Measurements from ENCODE around the gene CASD1.

CASD1 gene

DNA sequence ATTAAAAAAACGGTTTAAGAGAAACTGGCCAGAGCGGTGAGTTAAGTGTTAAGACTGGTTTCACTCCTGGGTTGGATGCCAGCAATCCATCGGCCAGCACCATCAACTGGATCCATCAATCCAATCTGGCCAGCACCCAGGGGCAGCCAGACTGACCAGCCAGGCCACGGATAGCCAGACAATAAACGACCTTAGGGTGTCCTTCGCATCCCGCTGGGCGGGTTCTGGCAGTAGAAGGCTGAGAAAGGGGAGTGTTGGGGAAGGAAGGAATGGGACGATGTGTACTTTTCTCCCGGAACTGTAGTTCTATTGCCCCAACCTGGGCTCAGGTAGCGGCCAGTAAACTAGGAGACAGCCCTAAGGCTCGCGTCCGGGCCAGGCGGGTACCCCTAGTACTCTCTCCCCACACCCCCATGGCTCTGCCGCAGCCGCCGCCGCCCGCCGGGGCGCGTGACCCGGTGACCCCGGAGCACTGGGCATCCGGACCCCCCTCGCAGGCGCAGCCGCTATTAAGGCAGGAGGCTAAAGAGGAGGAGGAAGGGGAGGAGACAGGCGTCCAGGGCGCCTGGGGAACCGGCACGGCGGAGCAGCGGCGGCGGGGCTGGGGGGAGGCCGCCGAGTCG lies at the start of gene CASD1:
Gene CASD1, plus strand, starts transcription at position 546 of the 623 bp plus-strand sequence. CDS start 276 bp downstream, outside the sequence.
- H3K36me3 ChIP-seq (ENCODE audit: insufficient read depth, low read length) = peaks cover 3% of the 10 kb centered on the region
- no peaks in the 10 kb centered on the region for H3K27me3 ChIP-seq (ENCODE audit: insufficient read depth, low read length)
- H3K9me3 ChIP-seq (ENCODE audit: low read length) = no peaks in the 10 kb centered on the region
- peak within 1 kb of the TSS; percentile 87 for H2AFZ ChIP-seq (ENCODE audit: low read depth, low read length)
- H3K4me1 ChIP-seq (ENCODE audit: insufficient read depth, low read length) = peaks cover 20% of the 10 kb centered on the region
- H3K4me3 ChIP-seq (ENCODE audit: low read length) = peak within 1 kb of the TSS; percentile 79

DNA sequence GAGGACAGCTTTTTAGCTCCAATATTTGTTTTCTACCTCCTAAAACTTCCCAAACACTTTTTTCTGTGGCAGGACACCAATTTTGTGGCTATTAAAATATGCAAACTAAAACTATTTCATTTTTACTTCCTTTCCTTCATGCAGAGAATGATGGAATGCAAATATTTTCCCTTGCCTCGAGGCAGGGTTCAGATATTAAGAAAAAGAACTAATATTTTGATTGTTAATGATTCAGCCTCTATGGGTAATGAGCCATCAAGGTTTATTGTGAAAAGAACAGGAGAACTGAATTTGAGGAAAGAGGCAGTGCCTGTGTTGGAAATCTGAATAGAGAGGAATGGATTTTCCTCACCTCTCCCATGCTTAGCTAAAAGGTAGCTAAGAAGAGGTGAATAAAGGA lies 43.1 kb upstream of the CASD1 start:
- Histone ChIP-seq H3K4me1 (ENCODE audit: insufficient read depth, low read length) (no peaks in the 10 kb centered on the region), H3K4me3 (ENCODE audit: low read length) (no peak overlapping the region), H2AFZ (ENCODE audit: low read depth, low read length) (no peak overlapping the region), H3K36me3 (ENCODE audit: insufficient read depth, low read length) (no peaks in the 10 kb centered on the region), H3K27me3 (ENCODE audit: insufficient read depth, low read length) (no peaks in the 10 kb centered on the region), H3K9me3 (ENCODE audit: low read length) (no peaks in the 10 kb centered on the region)

DNA sequence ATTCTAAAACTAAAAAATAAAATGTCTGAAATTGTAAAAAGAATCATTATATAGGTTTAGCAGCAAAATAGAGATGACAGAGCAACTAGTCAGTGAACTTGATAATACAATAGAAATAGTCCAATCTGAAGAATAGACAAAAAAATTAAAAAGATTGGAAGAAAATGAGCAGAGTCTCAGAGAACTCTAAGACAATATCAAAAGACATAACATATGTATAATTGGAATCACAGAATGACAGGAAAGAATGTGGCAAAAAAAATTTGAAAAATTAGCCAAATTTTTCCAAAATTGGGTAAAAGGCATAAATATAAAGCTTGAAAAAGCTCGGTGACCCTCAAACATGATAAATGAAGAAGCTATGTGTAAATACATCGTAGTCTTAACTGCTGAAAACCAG lies 38.0 kb upstream of the CASD1 start:
- Histone ChIP-seq H3K4me3 (ENCODE audit: low read length) (no peak overlapping the region), H3K4me1 (ENCODE audit: insufficient read depth, low read length) (no peaks in the 10 kb centered on the region), H3K9me3 (ENCODE audit: low read length) (no peaks in the 10 kb centered on the region), H3K27me3 (ENCODE audit: insufficient read depth, low read length) (no peaks in the 10 kb centered on the region), H2AFZ (ENCODE audit: low read depth, low read length) (no peak overlapping the region), H3K36me3 (ENCODE audit: insufficient read depth, low read length) (no peaks in the 10 kb centered on the region)

DNA sequence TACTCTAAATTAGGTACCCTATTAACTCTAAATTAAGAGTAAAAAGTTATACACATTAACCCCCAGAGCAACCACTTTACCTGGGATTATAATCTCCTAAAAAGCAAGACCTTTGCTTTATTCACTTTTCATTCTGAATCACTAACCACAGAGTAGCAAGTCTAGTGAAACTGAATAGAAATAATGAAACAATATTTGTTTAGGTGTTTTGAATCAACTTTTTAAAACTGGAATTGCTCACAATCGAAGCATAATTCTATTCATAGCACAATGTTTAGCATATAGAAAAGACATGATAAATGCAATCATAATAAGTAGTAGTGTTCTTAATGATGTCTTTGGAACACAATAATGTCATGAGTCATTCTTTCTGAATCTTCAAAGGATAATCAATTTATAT lies 37.0 kb upstream of the CASD1 start:
- no peak overlapping the region for H3K4me3 ChIP-seq (ENCODE audit: low read length)
- no peaks in the 10 kb centered on the region for H3K27me3 ChIP-seq (ENCODE audit: insufficient read depth, low read length)
- no peaks in the 10 kb centered on the region for H3K4me1 ChIP-seq (ENCODE audit: insufficient read depth, low read length)
- no peaks in the 10 kb centered on the region for H3K9me3 ChIP-seq (ENCODE audit: low read length)
- H2AFZ ChIP-seq (ENCODE audit: low read depth, low read length) = no peak overlapping the region
- H3K36me3 ChIP-seq (ENCODE audit: insufficient read depth, low read length) = no peaks in the 10 kb centered on the region

DNA sequence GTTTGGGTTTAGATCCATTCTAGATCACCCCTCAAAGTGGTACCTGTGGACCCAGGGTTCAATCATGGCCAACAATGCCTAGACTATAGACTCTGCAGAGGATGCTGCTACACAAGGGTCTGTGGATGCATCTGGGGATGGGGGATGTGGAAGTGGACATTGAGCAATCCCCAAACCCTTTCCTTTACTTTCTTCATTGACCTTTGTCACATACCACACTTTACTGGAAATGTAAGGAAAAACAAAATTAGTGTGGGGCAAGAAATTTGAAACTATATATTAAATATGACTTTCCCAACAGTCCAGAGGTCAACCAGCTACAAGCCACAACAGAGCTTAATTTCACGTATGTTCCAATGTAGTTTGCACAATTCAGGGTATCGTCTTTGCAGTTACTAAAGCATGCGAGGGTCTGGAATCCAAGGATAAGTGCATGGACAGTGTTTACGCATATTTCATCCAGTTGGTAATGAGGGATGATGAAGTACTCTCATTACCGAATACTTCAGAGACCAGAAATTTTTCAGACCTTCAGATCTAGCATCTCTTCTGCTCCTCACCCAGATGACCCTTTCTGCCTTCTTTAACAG lies 33.3 kb upstream of the CASD1 start:
- Histone ChIP-seq H3K4me3 (ENCODE audit: low read length) (no peak overlapping the region), H3K36me3 (ENCODE audit: insufficient read depth, low read length) (no peaks in the 10 kb centered on the region), H3K4me1 (ENCODE audit: insufficient read depth, low read length) (no peaks in the 10 kb centered on the region), H3K27me3 (ENCODE audit: insufficient read depth, low read length) (no peaks in the 10 kb centered on the region), H3K9me3 (ENCODE audit: low read length) (no peaks in the 10 kb centered on the region), H2AFZ (ENCODE audit: low read depth, low read length) (no peak overlapping the region)

DNA sequence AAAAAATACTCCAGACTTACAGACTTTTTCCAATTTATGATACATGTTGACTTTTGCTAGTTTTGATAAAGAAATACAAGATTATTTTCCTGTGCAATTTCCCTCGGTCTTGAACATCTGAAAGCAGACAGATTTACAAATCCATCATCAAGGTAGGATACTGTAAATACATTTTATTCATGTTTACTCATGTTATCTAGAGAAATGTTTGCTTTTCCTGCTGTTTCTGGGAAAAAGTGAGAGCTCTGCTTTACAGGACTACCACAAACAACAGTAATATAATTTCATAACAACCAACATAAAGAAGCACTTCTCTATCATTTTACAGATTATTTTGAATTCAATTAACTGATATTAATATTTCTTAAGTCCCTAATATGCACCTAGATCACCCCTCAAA lies 31.7 kb upstream of the CASD1 start:
- no peaks in the 10 kb centered on the region for H3K27me3 ChIP-seq (ENCODE audit: insufficient read depth, low read length)

DNA sequence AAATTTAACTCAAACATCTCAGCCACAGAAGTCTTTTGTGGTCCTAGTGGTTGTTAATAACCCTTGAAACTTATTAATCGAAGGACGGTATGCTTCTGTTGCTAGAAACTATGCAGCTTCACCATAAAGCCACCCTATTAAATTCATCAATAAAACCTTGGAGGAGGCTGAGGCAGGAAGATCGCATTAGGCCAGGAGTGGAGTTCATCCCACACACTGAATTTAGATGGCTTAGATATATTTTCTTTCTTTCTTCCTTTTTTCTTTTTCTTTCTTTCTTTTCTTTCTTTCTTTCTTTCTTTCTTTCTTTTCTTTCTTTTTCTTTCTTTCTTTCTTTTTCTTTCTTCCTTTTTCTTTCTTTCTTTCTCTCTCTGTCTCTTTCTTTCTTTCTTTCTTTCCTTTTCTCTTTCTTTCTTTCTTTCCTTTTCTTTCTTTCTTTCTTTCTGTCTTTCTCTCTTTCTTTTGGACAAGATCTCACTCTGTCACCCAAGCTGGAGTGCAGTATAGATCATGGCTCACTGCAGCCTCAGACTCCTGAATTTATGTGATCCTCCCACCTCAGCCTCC lies 30.9 kb upstream of the CASD1 start:
- Histone ChIP-seq H3K9me3 (ENCODE audit: low read length) (no peaks in the 10 kb centered on the region), H2AFZ (ENCODE audit: low read depth, low read length) (no peak overlapping the region), H3K4me1 (ENCODE audit: insufficient read depth, low read length) (no peaks in the 10 kb centered on the region), H3K36me3 (ENCODE audit: insufficient read depth, low read length) (no peaks in the 10 kb centered on the region), H3K27me3 (ENCODE audit: insufficient read depth, low read length) (no peaks in the 10 kb centered on the region), H3K4me3 (ENCODE audit: low read length) (no peak overlapping the region)

More for the DNA sequence above, 31.7 kb upstream of the CASD1 start:
- Histone ChIP-seq H3K9me3 (ENCODE audit: low read length) (no peaks in the 10 kb centered on the region), H3K4me3 (ENCODE audit: low read length) (no peak overlapping the region), H2AFZ (ENCODE audit: low read depth, low read length) (no peak overlapping the region), H3K36me3 (ENCODE audit: insufficient read depth, low read length) (no peaks in the 10 kb centered on the region), H3K4me1 (ENCODE audit: insufficient read depth, low read length) (no peaks in the 10 kb centered on the region)

DNA sequence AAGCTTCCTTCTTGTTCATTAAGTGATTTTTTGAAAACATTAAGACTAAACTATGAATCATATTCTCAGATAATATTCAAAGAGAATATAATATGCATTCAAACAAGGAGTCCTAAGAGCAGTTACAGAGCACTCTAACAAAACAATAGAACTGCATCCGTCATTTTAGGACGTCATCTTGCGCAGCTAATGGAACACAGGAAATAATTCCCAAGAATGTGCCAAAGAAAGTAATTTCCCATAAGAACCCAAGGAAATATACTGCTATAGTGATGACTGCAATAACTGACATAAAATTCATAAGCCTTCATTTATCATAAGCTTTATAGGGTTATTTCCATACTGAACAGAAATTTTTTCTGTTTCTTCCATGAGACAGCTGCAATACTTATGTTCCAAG lies 28.3 kb upstream of the CASD1 start:
- H3K4me1 ChIP-seq (ENCODE audit: insufficient read depth, low read length) = no peaks in the 10 kb centered on the region
- H3K36me3 ChIP-seq (ENCODE audit: insufficient read depth, low read length) = no peaks in the 10 kb centered on the region
- no peaks in the 10 kb centered on the region for H3K9me3 ChIP-seq (ENCODE audit: low read length)
- no peak overlapping the region for H3K4me3 ChIP-seq (ENCODE audit: low read length)
- H2AFZ ChIP-seq (ENCODE audit: low read depth, low read length) = no peak overlapping the region
- H3K27me3 ChIP-seq (ENCODE audit: insufficient read depth, low read length) = no peaks in the 10 kb centered on the region

DNA sequence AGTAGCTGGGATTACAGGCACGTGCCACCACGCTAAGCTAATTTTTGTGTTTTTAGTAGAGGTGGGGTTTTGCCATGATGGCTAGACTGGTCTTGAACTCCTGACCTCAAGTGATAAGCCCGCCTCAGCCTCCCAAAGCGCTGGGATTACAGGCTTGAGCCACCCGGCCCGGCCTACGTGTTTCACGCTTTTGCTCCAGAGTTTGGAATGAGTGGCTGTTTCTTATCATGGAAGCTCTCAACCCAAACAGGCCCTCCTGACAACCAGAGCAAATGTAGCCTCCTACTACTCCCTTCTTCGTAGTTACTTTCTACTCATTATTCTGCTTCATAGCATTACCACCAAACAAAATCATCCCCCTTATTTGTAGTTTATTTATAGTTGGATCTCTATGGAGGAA lies 26.8 kb upstream of the CASD1 start:
- Histone ChIP-seq H3K4me1 (ENCODE audit: insufficient read depth, low read length) (no peaks in the 10 kb centered on the region), H3K4me3 (ENCODE audit: low read length) (no peak overlapping the region), H2AFZ (ENCODE audit: low read depth, low read length) (no peak overlapping the region), H3K36me3 (ENCODE audit: insufficient read depth, low read length) (no peaks in the 10 kb centered on the region), H3K27me3 (ENCODE audit: insufficient read depth, low read length) (no peaks in the 10 kb centered on the region), H3K9me3 (ENCODE audit: low read length) (no peaks in the 10 kb centered on the region)

DNA sequence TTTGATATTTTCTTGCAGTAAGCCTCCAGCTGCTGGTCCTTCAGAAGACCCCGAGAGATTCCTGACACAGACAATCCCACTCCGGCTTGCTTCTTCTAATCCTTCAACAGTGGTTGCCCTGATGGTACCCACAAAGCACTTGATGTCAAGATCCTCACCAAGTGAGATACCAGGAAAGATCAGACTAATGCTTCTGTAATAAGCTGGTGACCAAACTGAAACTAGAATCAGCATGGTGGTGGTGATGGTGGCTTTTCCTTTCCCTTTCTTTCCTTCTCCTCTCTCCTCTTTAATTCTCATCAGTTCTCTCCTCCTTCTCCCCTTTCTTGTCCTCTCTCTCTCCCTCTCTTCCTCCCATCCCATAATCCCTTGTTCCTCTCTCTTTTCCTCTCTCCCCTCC lies 25.8 kb upstream of the CASD1 start:
- H3K4me3 ChIP-seq (ENCODE audit: low read length) = no peak overlapping the region
- no peaks in the 10 kb centered on the region for H3K27me3 ChIP-seq (ENCODE audit: insufficient read depth, low read length)
- H3K4me1 ChIP-seq (ENCODE audit: insufficient read depth, low read length) = no peaks in the 10 kb centered on the region
- no peak overlapping the region for H2AFZ ChIP-seq (ENCODE audit: low read depth, low read length)
- H3K9me3 ChIP-seq (ENCODE audit: low read length) = no peaks in the 10 kb centered on the region
- no peaks in the 10 kb centered on the region for H3K36me3 ChIP-seq (ENCODE audit: insufficient read depth, low read length)

DNA sequence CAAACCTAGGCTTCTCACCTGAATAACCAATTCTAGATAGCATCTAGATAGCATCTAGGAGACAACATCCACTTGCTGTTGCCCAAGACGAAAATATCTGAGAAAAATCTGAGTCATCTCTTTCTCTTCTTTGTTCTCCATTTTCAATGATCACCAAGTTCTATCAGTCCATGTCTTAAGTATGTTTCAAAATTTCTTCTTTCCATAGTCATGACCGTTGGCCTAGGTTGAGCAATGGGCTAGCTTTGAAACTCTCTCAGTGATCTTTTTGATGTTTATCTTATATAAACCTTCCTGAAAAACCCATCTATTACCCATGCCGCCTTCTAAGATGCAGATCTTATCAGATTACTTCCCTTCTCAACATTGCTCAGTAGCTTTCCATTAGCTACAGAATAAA lies 23.4 kb upstream of the CASD1 start:
- H3K36me3 ChIP-seq (ENCODE audit: insufficient read depth, low read length) = no peaks in the 10 kb centered on the region
- no peaks in the 10 kb centered on the region for H3K27me3 ChIP-seq (ENCODE audit: insufficient read depth, low read length)
- no peak overlapping the region for H3K4me3 ChIP-seq (ENCODE audit: low read length)
- H2AFZ ChIP-seq (ENCODE audit: low read depth, low read length) = no peak overlapping the region
- no peaks in the 10 kb centered on the region for H3K9me3 ChIP-seq (ENCODE audit: low read length)
- no peaks in the 10 kb centered on the region for H3K4me1 ChIP-seq (ENCODE audit: insufficient read depth, low read length)

DNA sequence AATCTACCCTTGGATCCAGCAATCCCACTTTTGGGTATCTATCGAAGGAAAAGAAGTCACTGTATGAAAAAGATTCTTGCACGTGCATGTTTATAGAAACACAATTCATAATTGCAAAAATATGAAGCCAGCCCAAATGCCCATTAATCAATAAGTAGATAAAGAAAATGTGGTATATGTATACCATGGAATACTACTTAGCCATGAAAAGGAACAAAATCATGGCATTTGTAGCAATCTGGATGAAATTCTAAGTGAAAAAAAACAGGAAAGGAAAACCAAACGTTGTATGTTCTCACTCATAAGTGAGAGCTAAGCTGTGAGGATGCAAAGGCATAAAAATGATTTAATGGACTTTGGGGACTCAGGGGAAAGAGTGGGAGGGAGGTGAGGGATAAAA lies 18.2 kb upstream of the CASD1 start:
- Histone ChIP-seq H2AFZ (ENCODE audit: low read depth, low read length) (no peak overlapping the region), H3K4me1 (ENCODE audit: insufficient read depth, low read length) (no peaks in the 10 kb centered on the region), H3K9me3 (ENCODE audit: low read length) (no peaks in the 10 kb centered on the region), H3K27me3 (ENCODE audit: insufficient read depth, low read length) (no peaks in the 10 kb centered on the region), H3K36me3 (ENCODE audit: insufficient read depth, low read length) (no peaks in the 10 kb centered on the region), H3K4me3 (ENCODE audit: low read length) (no peak overlapping the region)

DNA sequence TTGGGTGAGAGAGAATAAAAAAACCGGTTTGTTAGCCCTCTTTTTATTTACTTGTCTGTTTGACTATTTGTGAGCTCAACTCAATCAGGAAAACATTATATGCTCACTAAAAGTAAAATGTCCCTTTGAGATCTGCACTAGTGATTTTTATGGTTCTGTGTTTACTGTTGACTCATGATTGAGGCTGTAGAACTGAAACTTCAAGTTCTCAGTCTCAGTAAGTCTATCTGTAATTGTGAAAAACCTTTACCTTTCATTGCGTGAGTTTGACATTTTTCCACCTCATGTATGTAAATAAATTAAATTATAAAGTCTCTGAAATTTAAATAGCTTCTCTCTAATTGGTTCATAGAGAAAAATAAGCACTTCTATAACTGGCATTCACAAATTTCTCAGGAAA lies 17.0 kb upstream of the CASD1 start:
- Histone ChIP-seq H3K27me3 (ENCODE audit: insufficient read depth, low read length) (no peaks in the 10 kb centered on the region), H3K9me3 (ENCODE audit: low read length) (peaks cover 5% of the 10 kb centered on the region), H3K4me1 (ENCODE audit: insufficient read depth, low read length) (no peaks in the 10 kb centered on the region), H3K4me3 (ENCODE audit: low read length) (no peak overlapping the region), H3K36me3 (ENCODE audit: insufficient read depth, low read length) (no peaks in the 10 kb centered on the region), H2AFZ (ENCODE audit: low read depth, low read length) (no peak overlapping the region)
